DMS79 (cell line): ENCODE data around the gene BPTF.
"Not testable (repeated sequence)": the region's sequence is repeated elsewhere in the genome, so short reads cannot be mapped to it uniquely, and the experiment has no call there.

Experiments
- DNase-seq: peaks from one replicate; lab custom pipeline; 2025; lab: John Stamatoyannopoulos, UW

Gene BPTF

GRCh38 chr17:67833946-67834631, 8.8 kb downstream of the BPTF start:
- no peak for DNase-seq

GRCh38 chr17:67834634-67835033, 9.3 kb downstream of the BPTF start:
- DNase-seq = no peak

GRCh38 chr17:67836205-67836987, 11.1 kb downstream of the BPTF start:
- DNase-seq = no peak

GRCh38 chr17:67837965-67838364, 12.7 kb downstream of the BPTF start:
- no peak for DNase-seq

GRCh38 chr17:67838538-67838937, 13.2 kb downstream of the BPTF start:
- no peak for DNase-seq

- DNase-seq = no peak
Observed at GRCh38 chr17:67841992-67842391, 16.7 kb downstream of the BPTF start.

- no peak for DNase-seq
Observed at GRCh38 chr17:67842648-67843047, 17.3 kb downstream of the BPTF start.

- DNase-seq = no peak
Observed at GRCh38 chr17:67845374-67845773, 20.1 kb downstream of the BPTF start.

- DNase-seq = not testable (repeated sequence)
Observed at GRCh38 chr17:67848189-67848588, 22.9 kb downstream of the BPTF start.

- DNase-seq = not testable (repeated sequence)
Observed at GRCh38 chr17:67848846-67849245, 23.5 kb downstream of the BPTF start.

GRCh38 chr17:67850991-67851631, 25.8 kb downstream of the BPTF start:
- no peak for DNase-seq

- DNase-seq = no peak
Observed at GRCh38 chr17:67853703-67854102, 28.4 kb downstream of the BPTF start.

GRCh38 chr17:67854378-67854777, 29.1 kb downstream of the BPTF start:
- no peak for DNase-seq

- DNase-seq = no peak
Observed at GRCh38 chr17:67855504-67856324, 30.4 kb downstream of the BPTF start.

- DNase-seq = not testable (repeated sequence)
Observed at GRCh38 chr17:67856402-67856801, 31.1 kb downstream of the BPTF start.

GRCh38 chr17:67862614-67863217, 37.4 kb downstream of the BPTF start:
- DNase-seq = no peak

GRCh38 chr17:67863624-67864247, 38.4 kb downstream of the BPTF start:
- no peak for DNase-seq

GRCh38 chr17:67865438-67865837, 40.1 kb downstream of the BPTF start:
- no peak for DNase-seq

GRCh38 chr17:67867591-67867990, 42.3 kb downstream of the BPTF start:
- DNase-seq = no peak

- no peak for DNase-seq
Observed at GRCh38 chr17:67868176-67868575, 42.9 kb downstream of the BPTF start.

- no peak for DNase-seq
Observed at GRCh38 chr17:67879662-67880061, 54.4 kb downstream of the BPTF start.
